GM12801 (cell line): ENCODE measurements around the gene PTPRD.

Source experiments
- TF ChIP-seq, protein P1 (sequence below): IDR thresholded peaks from one replicate; pipeline ENCODE4 v1.5.1; 2011; ENCODE audit warnings: control low read depth; ENCODE audit not compliant: insufficient read length; ENCODE audit errors: extremely low read depth

PTPRD gene

DNA sequence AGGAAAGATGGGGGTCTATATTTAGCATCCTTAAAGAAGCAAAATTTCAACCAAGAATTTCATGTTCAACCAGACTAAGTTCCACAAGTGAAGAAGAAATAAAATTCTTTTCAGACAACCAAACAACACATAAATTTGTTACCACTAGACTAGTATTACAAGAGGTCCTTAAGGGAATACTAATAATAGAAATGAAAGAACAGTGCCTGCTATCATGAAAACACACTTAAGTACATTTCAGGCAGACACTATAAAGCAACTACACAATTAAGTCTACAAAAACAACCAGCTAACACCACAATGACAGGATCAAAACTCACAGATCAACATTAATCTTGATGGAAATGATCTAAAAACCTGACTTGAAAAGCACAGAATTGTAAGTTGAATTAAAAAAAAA lies 477.2 kb downstream of the PTPRD start:
- TF ChIP-seq, protein P1, sequence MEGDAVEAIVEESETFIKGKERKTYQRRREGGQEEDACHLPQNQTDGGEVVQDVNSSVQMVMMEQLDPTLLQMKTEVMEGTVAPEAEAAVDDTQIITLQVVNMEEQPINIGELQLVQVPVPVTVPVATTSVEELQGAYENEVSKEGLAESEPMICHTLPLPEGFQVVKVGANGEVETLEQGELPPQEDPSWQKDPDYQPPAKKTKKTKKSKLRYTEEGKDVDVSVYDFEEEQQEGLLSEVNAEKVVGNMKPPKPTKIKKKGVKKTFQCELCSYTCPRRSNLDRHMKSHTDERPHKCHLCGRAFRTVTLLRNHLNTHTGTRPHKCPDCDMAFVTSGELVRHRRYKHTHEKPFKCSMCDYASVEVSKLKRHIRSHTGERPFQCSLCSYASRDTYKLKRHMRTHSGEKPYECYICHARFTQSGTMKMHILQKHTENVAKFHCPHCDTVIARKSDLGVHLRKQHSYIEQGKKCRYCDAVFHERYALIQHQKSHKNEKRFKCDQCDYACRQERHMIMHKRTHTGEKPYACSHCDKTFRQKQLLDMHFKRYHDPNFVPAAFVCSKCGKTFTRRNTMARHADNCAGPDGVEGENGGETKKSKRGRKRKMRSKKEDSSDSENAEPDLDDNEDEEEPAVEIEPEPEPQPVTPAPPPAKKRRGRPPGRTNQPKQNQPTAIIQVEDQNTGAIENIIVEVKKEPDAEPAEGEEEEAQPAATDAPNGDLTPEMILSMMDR = no peak

DNA sequence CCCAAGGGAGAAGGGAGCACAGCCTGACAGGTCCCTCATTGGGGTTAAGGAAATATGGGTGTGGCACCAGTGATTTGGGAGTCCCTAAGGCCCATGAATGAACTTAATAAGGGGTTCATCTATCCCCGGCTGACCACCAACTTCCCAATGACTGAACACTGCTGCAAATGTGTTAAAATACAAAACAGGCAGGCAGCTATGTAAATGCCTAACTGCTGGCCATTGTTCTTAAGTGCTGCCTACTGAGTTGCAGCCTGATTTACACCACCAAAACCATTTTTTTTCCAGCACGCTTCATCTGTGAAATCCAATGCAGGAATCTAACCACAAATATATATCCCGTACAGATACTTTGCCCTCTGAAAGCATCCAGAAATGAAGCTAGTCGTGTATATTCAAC lies 478.5 kb downstream of the PTPRD start:
- TF ChIP-seq, protein P1 = no peak

DNA sequence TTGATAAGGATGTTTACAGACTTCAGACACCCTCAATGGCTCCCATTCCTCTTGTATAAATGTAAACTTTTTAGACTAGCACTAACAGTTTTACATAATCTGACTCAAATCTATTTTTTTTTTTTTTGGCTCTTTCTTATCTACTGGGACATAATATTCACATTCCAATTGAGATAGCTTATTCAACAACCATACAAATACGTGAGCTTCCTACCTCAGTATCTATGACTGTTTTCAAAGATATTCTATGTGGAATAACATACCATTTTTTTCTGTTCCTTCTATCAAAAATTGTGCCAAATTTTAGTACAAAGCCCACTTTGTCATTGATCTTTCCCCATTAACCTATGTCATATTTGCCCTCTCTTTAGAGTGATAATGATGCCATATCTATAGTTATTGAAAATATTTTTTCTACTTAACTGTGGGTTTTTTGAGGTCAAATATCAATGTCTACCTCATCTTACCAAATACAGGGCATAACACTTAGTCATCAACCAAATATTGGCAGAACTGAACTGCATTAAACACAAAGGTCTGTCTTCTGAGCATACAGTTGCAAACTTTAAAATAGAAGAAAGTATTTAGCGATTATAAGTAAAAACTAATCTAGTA lies 482.6 kb downstream of the PTPRD start:
- TF ChIP-seq, protein P1 = no peak

DNA sequence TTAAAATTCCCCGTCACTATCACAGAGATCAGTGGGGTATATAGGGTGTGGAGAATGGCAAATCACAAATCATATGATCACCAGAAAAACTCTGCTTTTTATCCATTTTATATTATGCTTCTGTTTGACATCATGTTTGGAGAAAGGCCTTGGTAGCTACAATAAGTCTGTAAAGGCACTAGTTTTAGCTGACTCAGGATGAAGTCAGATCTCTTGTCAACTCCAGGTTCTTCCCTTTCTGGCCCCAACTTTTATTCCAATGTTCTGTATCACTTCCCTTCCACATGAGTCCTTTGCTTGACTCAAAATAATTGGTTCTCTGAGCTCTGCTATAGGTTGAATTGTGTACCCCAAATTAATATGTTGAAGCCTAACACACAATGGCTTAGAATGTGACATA lies 484.9 kb downstream of the PTPRD start:
- TF ChIP-seq, protein P1 = no peak

DNA sequence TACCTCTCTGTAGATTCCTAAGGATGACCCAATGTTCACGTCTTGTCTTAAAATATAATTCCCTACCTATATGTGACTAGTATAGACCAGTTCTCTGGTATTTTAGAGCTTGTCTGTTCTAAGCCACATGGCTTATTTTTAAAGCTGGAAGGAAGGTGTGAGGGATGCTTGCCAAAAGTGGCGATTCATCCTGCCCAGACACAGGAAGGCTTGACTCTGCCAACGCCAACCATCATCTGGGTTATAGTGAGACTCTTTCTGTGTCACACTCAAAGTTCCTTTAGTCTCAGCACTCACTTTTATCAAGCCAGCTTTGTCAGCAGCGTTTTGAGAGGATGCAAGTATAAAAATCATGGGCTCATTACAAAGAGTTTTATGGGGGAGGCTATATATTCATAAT lies 500.0 kb downstream of the PTPRD start:
- TF ChIP-seq, protein P1 = no peak

DNA sequence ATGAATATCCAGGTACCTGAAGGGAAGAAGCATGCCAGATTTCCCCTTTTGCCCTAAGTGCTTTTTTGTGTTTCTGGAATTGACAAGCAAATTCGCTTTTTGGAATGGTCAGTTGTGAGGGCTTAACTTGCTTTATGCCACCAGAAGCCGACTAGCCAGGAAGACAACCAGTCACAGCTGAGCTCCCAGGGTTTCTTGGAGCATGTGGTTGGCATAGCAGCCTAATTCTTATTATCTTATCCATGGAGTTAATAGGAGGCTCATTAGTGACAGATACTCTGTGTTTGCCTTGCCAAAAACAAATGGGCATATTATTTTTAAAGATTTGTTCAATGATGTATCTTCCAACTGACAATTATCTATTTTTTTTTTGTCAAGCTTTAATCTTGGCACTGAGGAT lies 500.7 kb downstream of the PTPRD start:
- TF ChIP-seq, protein P1 = no peak

DNA sequence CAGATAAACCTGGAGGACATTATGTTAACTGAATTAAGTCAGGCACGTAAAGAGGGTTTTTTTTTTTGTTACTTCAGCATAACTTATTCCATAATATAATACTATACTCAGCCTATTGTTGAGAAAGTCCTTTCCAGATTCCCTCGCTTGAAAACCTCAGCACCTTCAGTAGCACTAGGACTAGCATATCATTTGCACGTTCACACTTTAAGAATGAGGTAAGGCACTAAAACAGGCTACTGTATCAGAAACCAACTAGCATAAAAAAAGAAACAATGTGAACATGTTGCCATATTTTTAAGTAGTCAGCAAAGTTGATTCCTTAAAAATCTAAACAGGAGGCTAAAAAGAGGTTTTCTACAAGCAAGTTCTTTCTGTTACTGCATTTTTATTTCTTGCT lies 504.0 kb downstream of the PTPRD start:
- TF ChIP-seq, protein P1 = no peak
